Stimulated activated CD8-positive, alpha-beta memory T cell treated with anti-CD3 and anti-CD28 coated beads, Interleukin-12 subunit alpha, Interleukin-12 subunit beta, amount 100 ng/mL, for 4 hours (primary cell): Measurements from ENCODE around the gene CORO2A.
"Not testable (repeated sequence)": the region's sequence is repeated elsewhere in the genome, so short reads cannot be mapped to it uniquely, and the experiment has no call there.

Source experiments
- DNase-seq: peaks from one replicate; pipeline ENCODE4 v3.0.0-alpha.2; 2020; ENCODE audit warnings: low read depth

Gene CORO2A

DNA sequence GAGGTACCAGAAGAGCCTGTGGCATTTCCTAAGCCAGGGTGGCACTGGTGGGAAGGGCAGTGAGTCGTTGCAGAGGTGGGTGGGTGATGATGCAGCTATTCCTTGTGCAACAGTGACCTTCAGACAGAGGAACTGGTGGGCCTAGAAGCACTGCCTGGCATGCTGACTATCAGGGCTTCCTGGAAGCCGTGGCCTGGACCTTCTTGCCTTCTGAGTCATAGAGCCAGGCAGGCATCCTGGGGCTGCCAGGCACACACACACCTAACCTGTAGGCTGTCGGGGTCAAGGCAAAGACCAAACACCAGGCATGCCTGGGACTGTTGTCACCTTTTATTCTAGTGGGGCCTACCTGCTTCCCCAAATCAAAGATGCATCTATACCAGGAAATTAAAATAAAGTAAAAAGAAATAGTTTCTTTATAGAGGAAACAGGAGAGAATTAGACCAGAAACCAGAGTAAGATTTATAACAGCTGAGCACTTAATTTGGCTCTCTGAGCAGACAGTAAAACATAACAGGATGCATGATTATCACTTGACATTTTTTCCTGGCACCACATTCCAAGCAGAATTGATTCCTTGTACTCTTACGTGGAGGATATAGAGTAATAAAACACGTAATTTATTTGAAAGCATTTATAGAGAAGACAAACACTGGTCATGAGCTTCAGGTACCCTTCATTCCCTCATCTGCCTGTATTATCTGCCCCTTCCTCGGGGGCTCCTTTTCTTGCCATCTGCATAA is 110.8 kb downstream of the CORO2A start:
- DNase-seq, result no peak

DNA sequence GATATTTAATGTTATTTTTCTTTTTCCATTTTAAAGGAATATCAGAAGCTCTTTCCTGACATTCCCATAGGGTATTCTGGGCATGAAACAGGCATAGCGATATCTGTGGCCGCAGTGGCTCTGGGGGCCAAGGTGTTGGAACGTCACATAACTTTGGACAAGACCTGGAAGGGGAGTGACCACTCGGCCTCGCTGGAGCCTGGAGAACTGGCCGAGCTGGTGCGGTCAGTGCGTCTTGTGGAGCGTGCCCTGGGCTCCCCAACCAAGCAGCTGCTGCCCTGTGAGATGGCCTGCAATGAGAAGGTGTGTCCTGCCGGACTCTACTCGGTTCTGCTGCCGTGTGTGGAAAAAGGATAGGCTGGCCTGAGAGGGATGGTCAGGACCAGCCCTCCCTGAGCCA is 111.7 kb downstream of the CORO2A start:
- DNase-seq, result no peak

DNA sequence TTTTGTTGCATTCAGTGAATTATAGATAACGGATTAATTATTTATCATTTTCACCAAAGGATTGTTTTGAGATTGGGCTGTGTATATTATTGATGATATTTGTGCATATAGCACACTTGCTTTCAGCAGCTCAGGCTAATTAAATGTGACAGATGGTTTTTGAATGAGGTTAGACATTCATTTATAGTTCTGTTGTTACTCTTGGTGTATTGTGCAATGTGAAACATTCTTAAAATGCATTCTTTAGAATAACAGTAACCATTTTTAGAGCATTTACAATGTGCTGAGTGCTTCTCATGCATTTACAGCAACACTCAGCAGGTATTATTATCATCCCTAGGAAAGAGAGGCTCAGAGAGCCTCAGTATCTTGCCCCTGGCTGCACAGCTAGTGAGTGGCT is 112.1 kb downstream of the CORO2A start:
- no peak for DNase-seq

DNA sequence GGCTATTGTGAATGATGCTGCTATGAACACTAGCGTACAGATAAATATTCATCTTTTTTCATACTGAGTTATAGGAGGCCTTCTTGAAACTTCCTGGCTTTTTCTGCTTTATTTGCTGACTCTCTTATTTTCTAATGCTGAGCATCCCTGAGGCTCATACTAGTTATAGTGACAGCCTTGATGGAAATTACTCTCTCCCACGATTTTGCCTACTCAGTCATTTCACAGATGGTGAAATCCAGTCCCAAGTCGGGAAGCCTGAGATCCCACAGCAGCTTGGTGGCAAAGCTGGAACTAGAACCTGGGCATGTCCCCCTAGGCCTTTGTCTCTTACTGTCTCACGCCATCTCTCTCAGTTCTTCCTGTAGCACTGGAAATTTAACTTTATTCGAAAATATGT is 113.5 kb downstream of the CORO2A start:
- no peak for DNase-seq

DNA sequence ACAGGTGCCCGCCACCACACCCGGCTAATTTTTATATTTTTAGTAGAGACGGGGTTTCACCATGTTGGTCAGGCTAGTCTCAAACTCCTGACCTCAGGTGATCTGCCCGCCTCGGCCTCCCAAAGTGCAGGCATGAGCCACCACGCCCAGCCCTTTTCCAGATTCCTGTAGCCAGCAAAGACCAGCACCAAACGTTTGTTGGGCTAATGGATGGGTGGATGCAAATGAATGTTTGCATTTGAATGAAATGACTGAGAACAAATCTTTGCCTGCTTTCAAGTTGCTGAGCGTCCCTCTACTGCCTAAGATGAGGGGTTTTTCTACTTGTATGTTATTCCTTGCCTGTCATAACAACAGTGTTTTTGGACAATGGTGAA is 115.9 kb downstream of the CORO2A start:
- not testable (repeated sequence) for DNase-seq

DNA sequence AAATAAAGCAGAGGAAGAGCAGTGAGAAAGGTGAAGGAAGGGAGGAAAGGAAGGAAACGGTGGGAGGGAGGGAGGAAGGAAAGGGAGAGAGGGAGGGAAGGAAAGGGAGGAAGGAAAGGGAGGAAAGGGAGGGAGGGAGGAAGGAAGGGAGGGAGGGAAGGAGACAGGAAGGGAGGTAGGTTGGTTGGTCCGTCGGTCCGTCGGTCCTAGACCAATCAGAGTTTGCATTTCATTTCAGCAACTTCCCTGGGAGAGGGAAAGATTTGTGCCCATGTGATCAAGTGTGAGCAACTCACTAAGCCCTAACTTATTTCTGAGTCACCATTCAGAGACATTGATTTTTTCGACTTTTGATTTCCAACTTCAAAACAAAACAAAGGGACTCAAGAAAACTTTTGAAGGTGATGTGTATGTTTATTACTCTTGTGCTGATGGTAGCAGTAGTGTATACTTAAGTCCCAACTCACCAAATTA is 117.1 kb downstream of the CORO2A start:
- DNase-seq, result no peak

DNA sequence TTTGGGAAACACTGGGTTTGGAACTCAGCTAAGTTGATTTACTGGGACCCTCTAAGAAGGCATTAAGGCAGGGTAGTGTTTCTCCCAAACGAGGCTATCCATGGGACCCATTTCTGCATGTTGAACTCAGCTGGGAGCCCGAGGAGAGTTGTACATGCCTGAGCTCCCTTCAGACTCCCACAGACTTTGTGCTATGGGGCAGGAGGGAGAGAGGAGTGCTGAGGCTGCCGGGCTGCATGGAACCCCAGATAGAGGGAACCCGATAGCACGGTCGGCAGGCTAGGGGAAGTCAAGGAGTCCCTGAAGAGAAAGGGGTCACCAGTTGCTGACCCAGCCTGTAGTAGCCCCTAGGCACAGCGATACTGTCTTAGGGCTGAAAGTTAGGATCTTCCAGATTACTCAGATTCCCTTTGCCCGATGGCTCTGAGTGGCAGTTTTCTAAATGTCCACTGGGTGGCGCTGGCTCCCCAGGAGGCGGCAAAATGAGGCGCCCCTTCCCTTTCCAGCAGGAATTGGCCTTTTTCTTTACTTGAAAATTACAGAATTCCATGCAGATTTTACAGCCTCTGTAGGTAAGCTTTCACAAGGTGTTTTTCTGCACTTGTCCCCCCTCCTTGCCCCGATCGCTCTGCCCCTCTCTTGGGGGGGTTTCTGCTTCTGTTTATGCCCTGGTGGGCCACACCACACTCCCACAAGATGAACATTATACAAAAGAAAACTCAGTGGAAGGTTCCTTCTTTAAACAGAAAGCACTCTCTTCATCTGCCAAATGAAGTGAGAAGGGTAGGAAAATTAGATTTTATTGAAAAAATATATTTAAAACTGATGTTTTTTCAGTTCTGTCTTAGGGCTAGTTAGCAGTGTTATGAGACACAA is 118.1 kb downstream of the CORO2A start:
- peak; percentile 29 for DNase-seq

DNA sequence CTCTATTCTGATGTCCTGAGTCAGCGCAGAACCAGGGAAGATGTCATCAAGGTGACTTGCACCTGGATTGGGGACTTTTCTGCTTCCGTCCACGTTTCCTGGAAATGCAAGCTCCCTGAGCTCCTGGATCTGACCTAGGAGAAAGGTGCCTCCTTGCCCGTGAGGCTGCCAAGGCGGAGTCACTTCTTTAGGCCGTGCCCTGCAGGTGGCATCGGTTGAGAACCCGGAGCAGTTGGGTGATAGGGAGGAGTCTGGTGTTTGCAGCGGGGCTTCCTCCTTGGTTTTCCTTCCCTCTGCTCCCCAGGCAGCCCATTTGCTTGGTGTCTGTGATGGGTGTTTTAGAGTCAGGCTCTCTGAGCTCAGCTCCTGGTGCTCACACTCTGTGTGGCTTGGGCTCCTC is 120.7 kb downstream of the CORO2A start:
- no peak for DNase-seq
